Measurements from ENCODE around the gene KCNQ5.

The KCNQ5 gene

GRCh38 chr6:72649032-72649984 is 27.4 kb downstream of the KCNQ5 start:
- TF ChIP-seq CTCF (IDR thresholded peaks at IDR 0.05; ENCODE audit: extremely low read depth, missing control alignments) = no peak
- DNase-seq (ENCODE audit: low spot score) = no peak

- DNase-seq (ENCODE audit: low spot score) = no peak
- TF ChIP-seq CTCF (IDR thresholded peaks at IDR 0.05; ENCODE audit: extremely low read depth, missing control alignments) = no peak
Measured at GRCh38 chr6:72650081-72650745, 28.3 kb downstream of the KCNQ5 start.

- no peak for DNase-seq (ENCODE audit: low spot score)
- no peak for TF ChIP-seq CTCF (IDR thresholded peaks at IDR 0.05; ENCODE audit: extremely low read depth, missing control alignments)
Measured at GRCh38 chr6:72651174-72651573, 29.3 kb downstream of the KCNQ5 start.

- DNase-seq (ENCODE audit: low spot score) = no peak
- TF ChIP-seq CTCF (IDR thresholded peaks at IDR 0.05; ENCODE audit: extremely low read depth, missing control alignments) = no peak
Measured at GRCh38 chr6:72651967-72652956, 30.4 kb downstream of the KCNQ5 start.

- no peak for DNase-seq (ENCODE audit: low spot score)
- no peak for TF ChIP-seq CTCF (IDR thresholded peaks at IDR 0.05; ENCODE audit: extremely low read depth, missing control alignments)
Measured at GRCh38 chr6:72653026-72653425, 31.2 kb downstream of the KCNQ5 start.

- DNase-seq (ENCODE audit: low spot score) = peak; percentile 27
- no peak for TF ChIP-seq CTCF (IDR thresholded peaks at IDR 0.05; ENCODE audit: extremely low read depth, missing control alignments)
Measured at GRCh38 chr6:72654071-72654621, 32.3 kb downstream of the KCNQ5 start.
